K562 (cell line): Measurements from ENCODE around the gene SLC25A44. TPM values are rescaled to one million over a fixed set of nuclear protein-coding genes. Genes with fewer than 3 reads are reported as not detected.
A peak's percentile ranks its signal among the peaks of the same experiment; 100 is the strongest.

Experiments used
- EGR1 ChIP-seq: fragments of 450-650 bp; conservative IDR thresholded peaks from 2 replicates; pipeline ENCODE4 v1.6.1; 2017; ENCODE audit warnings: mild to moderate bottlenecking
- HINFP ChIP-seq: fragments of 450-650 bp; conservative IDR thresholded peaks from 2 replicates; pipeline ENCODE4 v1.6.1; 2016; ENCODE audit warnings: missing genetic modification characterization, low read depth, mild to moderate bottlenecking, control low read depth, missing compliant biosample characterization
- HNRNPL ChIP-seq: fragments of 200-400 bp; formaldehyde crosslinking; IDR thresholded peaks from 2 replicates; pipeline ENCODE4 v1.6.1; 2017; ENCODE audit warnings: low read depth, mild to moderate bottlenecking, low read length
- JUN ChIP-seq, 2 experiments: sonication (generic) in 1 of 2; formaldehyde crosslinking in 1 of 2; IDR thresholded peaks; 2 replicates each; pipeline versions ENCODE4 v1.6.1 to v1.8.0; 2012 to 2022; ENCODE audit warnings: borderline replicate concordance in 2 of 2, mild to moderate bottlenecking in 2 of 2, improper control_type of control experiment in 1 of 2, low read depth in 1 of 2, low read length in 1 of 2, missing genetic modification reagents in 1 of 2
- MYC ChIP-seq, 2 experiments: fragments of 250-450 bp in 1 of 2; sonication (Bioruptor Pico) in 1 of 2; IDR thresholded peaks; 2 replicates each; pipeline versions ENCODE4 v1.5.1 to v1.6.1; 2012 to 2021; ENCODE audit warnings: low read depth in 2 of 2, borderline replicate concordance in 1 of 2, improper control_type of control experiment in 1 of 2, low read length in 1 of 2, mild to moderate bottlenecking in 1 of 2, moderate library complexity in 1 of 2
- NR2C2 ChIP-seq, 2 experiments: fragments of 200-800 bp in 1 of 2; sonication (Bioruptor generic) in 1 of 2; sonication (generic) in 1 of 2; formaldehyde crosslinking in 1 of 2; IDR thresholded peaks; 2 replicates each; pipeline versions ENCODE4 v1.6.1 to v1.8.0; 2016 to 2022; ENCODE audit warnings: mild to moderate bottlenecking in 1 of 2, missing compliant biosample characterization in 1 of 2, missing genetic modification characterization in 1 of 2, missing genetic modification reagents in 1 of 2
- POLR2G ChIP-seq: fragments of 200-400 bp; formaldehyde crosslinking; IDR thresholded peaks from 2 replicates; pipeline ENCODE4 v1.6.1; 2017; ENCODE audit warnings: low read depth, mild to moderate bottlenecking, antibody characterized with exemption, low read length, moderate library complexity
- SLC30A9 ChIP-seq: fragments of 250-450 bp; sonication (Bioruptor Pico); IDR thresholded peaks from 2 replicates; pipeline ENCODE4 v1.8.0; 2022; ENCODE audit warnings: mild to moderate bottlenecking, moderate library complexity
- TEAD1 ChIP-seq, 2 experiments: fragments of 450-650 bp in 1 of 2; sonication (generic) in 1 of 2; formaldehyde crosslinking; IDR thresholded peaks; 2 replicates each; pipeline versions ENCODE4 v1.4.0 to v1.8.0; 2020 to 2022; ENCODE audit warnings: mild to moderate bottlenecking in 2 of 2, missing genetic modification reagents in 1 of 2
- ZBTB7A ChIP-seq: IDR thresholded peaks from 2 replicates; pipeline ENCODE4 v1.6.1; 2011; ENCODE audit warnings: low read depth, mild to moderate bottlenecking, low read length, moderate library complexity, borderline replicate concordance; ENCODE audit not compliant: control insufficient read depth
- ZNF41 ChIP-seq: fragments of 250-450 bp; sonication (Bioruptor Pico); conservative IDR thresholded peaks from 2 replicates; pipeline ENCODE4 v1.4.0; 2020; ENCODE audit warnings: mild to moderate bottlenecking
- polyA plus RNA-seq, 8 experiments: library from polyadenylated mRNA; depleted of rRNA in 4 of 8; stranded (reverse) in 5 of 8; unstranded in 3 of 8; fragments of >200 nt; fragmentation: Nextera tagmentation in 2 of 8; fragmentation: Illumina TruSeq in 1 of 8; extraction: Ambion mirVana in 2 of 8; extraction: Trizol in 1 of 8; gene quantifications; 2 replicates each; pipeline versions ENCODE4 v1.2.1 to v1.2.3, GENCODE V29; 2011 to 2014; ENCODE audit warnings: inconsistent platforms in 1 of 8, missing spikeins in 1 of 8
- total RNA-seq, 7 experiments: library from RNA; depleted of rRNA in 6 of 7; stranded (reverse); fragments of >200 nt in 6 of 7; fragmentation: Illumina TruSeq in 2 of 7; extraction: Trizol in 2 of 7; gene quantifications; 2 replicates each; pipeline versions ENCODE4 v1.2.1 to v1.2.3, GENCODE V29; 2011 to 2021; ENCODE audit warnings: low replicate concordance in 1 of 7
- TF ChIP-seq, protein P1 (sequence below): fragments of 450-650 bp; IDR thresholded peaks from 2 replicates; pipeline ENCODE4 v1.6.1; 2014; ENCODE audit warnings: low read depth, mild to moderate bottlenecking, moderate library complexity, borderline replicate concordance
- TF ChIP-seq, protein P2 (sequence below): fragments of 450-650 bp; formaldehyde crosslinking; conservative IDR thresholded peaks from 2 replicates; pipeline ENCODE4 v1.4.0; 2022; ENCODE audit warnings: mild to moderate bottlenecking, missing genetic modification characterization

The SLC25A44 gene
- total and polyA plus RNA-seq, 9 of the 15 experiments (the other 6 are each of a cell fraction or from before 2014, with no cell fraction given), result 4.4 to 22.8 (median 12.5) TPM

DNA sequence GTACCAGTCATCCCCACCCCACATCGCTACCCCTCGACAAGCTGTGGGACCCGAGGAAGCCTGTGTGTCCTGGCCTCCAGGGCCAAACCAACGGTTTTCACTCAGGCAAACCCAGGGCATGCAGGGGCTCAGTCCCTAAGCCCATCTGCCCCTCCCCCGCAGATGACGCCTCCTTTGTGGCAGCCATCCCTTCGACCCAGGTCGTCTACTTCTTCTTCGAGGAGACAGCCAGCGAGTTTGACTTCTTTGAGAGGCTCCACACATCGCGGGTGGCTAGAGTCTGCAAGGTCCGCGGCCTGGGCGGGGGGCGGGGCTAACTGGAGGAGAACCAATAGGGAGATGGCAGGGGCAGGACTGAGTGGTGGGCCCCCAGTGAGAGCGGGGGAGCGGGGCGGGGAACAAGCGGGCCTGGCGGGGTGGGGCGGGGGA, 33.1 kb upstream of the SLC25A44 start (continued):
- TF ChIP-seq TEAD1 (CRISPR knock-in tag; IDR thresholded peaks at IDR 0.05) (0 out of 4 replicates have a peak, but pooled peaks of 1 of the 2 experiments have one; percentile 3), MYC (IDR thresholded peaks at IDR 0.05; ENCODE audit: low read depth, low read length) (0 out of 2 replicates have a peak, but pooled peaks have one; percentile 28), MYC (CRISPR knock-in tag; IDR thresholded peaks at IDR 0.05; ENCODE audit: borderline replicate concordance, low read depth) (no peak), EGR1 (0 out of 2 replicates have a peak, but pooled peaks have one; percentile 28), HINFP (tag) (peak; percentile 93), ZBTB7A (peak; percentile 64; the same call in 1 of the 2 replicates), HNRNPL (no peak), POLR2G (peak; percentile 55; the same call in 1 of the 2 replicates), ZNF41 (CRISPR knock-in tag) (0 out of 2 replicates have a peak, but pooled peaks have one; percentile 19), JUN (IDR thresholded peaks at IDR 0.05; ENCODE audit: borderline replicate concordance, low read depth, low read length) (no peak), JUN (CRISPR knock-in tag; IDR thresholded peaks at IDR 0.05; ENCODE audit: borderline replicate concordance) (0 out of 2 replicates have a peak, but pooled peaks have one; percentile 22), SLC30A9 (no peak), NR2C2 (CRISPR knock-in tag; IDR thresholded peaks at IDR 0.05) (0 out of 2 replicates have a peak, but pooled peaks have one; percentile 6), NR2C2 (tag; IDR thresholded peaks at IDR 0.05) (no peak)
- TF ChIP-seq, protein P1, sequence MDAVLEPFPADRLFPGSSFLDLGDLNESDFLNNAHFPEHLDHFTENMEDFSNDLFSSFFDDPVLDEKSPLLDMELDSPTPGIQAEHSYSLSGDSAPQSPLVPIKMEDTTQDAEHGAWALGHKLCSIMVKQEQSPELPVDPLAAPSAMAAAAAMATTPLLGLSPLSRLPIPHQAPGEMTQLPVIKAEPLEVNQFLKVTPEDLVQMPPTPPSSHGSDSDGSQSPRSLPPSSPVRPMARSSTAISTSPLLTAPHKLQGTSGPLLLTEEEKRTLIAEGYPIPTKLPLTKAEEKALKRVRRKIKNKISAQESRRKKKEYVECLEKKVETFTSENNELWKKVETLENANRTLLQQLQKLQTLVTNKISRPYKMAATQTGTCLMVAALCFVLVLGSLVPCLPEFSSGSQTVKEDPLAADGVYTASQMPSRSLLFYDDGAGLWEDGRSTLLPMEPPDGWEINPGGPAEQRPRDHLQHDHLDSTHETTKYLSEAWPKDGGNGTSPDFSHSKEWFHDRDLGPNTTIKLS, result 0 out of 2 replicates have a peak, but pooled peaks have one; percentile 23
- TF ChIP-seq, protein P2, sequence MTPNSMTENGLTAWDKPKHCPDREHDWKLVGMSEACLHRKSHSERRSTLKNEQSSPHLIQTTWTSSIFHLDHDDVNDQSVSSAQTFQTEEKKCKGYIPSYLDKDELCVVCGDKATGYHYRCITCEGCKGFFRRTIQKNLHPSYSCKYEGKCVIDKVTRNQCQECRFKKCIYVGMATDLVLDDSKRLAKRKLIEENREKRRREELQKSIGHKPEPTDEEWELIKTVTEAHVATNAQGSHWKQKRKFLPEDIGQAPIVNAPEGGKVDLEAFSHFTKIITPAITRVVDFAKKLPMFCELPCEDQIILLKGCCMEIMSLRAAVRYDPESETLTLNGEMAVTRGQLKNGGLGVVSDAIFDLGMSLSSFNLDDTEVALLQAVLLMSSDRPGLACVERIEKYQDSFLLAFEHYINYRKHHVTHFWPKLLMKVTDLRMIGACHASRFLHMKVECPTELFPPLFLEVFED, result 0 out of 2 replicates have a peak, but pooled peaks have one; percentile 38
